GM23248 (cell line): ENCODE measurements around the gene NUDCD3.

Experiments used
- EZH2 ChIP-seq: fragments of 200-600 bp; sonication (generic); IDR thresholded peaks from 2 replicates; pipeline ENCODE4 v1.6.1; 2018; ENCODE audit warnings: antibody characterized with exemption, mild to moderate bottlenecking; ENCODE audit not compliant: insufficient read depth, poor library complexity, severe bottlenecking
- EZH2phosphoT487 ChIP-seq: fragments of 200-600 bp; sonication (generic); IDR thresholded peaks from 2 replicates; pipeline ENCODE4 v1.6.1; 2018; ENCODE audit warnings: antibody characterized with exemption, moderate library complexity, mild to moderate bottlenecking, low read depth; ENCODE audit not compliant: insufficient read depth

GRCh38 chr7:44381494-44382220, 108.8 kb downstream of the NUDCD3 start:
- TF ChIP-seq EZH2 (no peak), EZH2phosphoT487 (no peak)
